ENCODE data around the gene PATJ.
"Not testable (repeated sequence)": the region's sequence is repeated elsewhere in the genome, so short reads cannot be mapped to it uniquely, and the experiment has no call there.

PATJ gene

GRCh38 chr1:61724506-61724812 is 17.8 kb upstream of the PATJ start:
- TF ChIP-seq CTCF (IDR thresholded peaks at IDR 0.05; ENCODE audit: extremely low read depth, missing control alignments) = no peak
- no peak for DNase-seq (ENCODE audit: low spot score)

GRCh38 chr1:61724813-61725694 is 17.2 kb upstream of the PATJ start, which contains the start of gene TM2D1:
Gene TM2D1 (minus strand): TSS chr1:61725141. CDS start chr1:61725120, 21 bp downstream.
- peak; percentile 88 for DNase-seq (ENCODE audit: low spot score)

GRCh38 chr1:61727544-61727943 is 14.7 kb upstream of the PATJ start:
- TF ChIP-seq CTCF (IDR thresholded peaks at IDR 0.05; ENCODE audit: extremely low read depth, missing control alignments) = no peak
- no peak for DNase-seq (ENCODE audit: low spot score)

More at GRCh38 chr1:61724813-61725694, 17.2 kb upstream of the PATJ start, which contains the start of gene TM2D1:
- no peak for TF ChIP-seq CTCF (IDR thresholded peaks at IDR 0.05; ENCODE audit: extremely low read depth, missing control alignments)

GRCh38 chr1:61730679-61731078 is 11.6 kb upstream of the PATJ start:
- DNase-seq (ENCODE audit: low spot score) = not testable (repeated sequence)

GRCh38 chr1:61732726-61733125 is 9.6 kb upstream of the PATJ start:
- DNase-seq (ENCODE audit: low spot score) = no peak
- TF ChIP-seq CTCF (IDR thresholded peaks at IDR 0.05; ENCODE audit: extremely low read depth, missing control alignments) = no peak

- no peak for DNase-seq (ENCODE audit: low spot score)
- TF ChIP-seq CTCF (IDR thresholded peaks at IDR 0.05; ENCODE audit: extremely low read depth, missing control alignments) = no peak
Measured at GRCh38 chr1:61740751-61741700, 1.3 kb upstream of the PATJ start.

GRCh38 chr1:61742620-61743430 is 545 bp downstream of the PATJ start:
- no peak for TF ChIP-seq CTCF (IDR thresholded peaks at IDR 0.05; ENCODE audit: extremely low read depth, missing control alignments)
- DNase-seq (ENCODE audit: low spot score) = peak; percentile 88

All from GM20000 (cell line).